AG09319 (cell line): ENCODE results near the gene USP22.

Experiments
- DNase-seq: peaks from one replicate; pipeline ENCODE4 v3.0.0-alpha.2; 2010; ENCODE audit warnings: low read depth; ENCODE audit errors: extremely low read depth
- CTCF ChIP-seq: IDR thresholded peaks from 2 replicates; pipeline ENCODE4 v1.5.1; 2011; ENCODE audit warnings: low read depth, mild to moderate bottlenecking, inconsistent platforms, low read length, moderate library complexity

The USP22 gene

GRCh38 chr17:21005367-21005766 is 37.4 kb downstream of the USP22 start:
- no peak for TF ChIP-seq CTCF
- no peak for DNase-seq

GRCh38 chr17:21004016-21004930 is 38.5 kb downstream of the USP22 start:
- no peak for DNase-seq
- TF ChIP-seq CTCF: no peak

GRCh38 chr17:21003007-21003621 is 39.7 kb downstream of the USP22 start:
- DNase-seq: no peak
- TF ChIP-seq CTCF: no peak

- no peak for DNase-seq
- no peak for TF ChIP-seq CTCF
Observed at GRCh38 chr17:21002309-21003006, 40.4 kb downstream of the USP22 start.

GRCh38 chr17:21001813-21002221 is 41.0 kb downstream of the USP22 start:
- TF ChIP-seq CTCF: no peak
- DNase-seq: no peak

GRCh38 chr17:21001111-21001812 is 41.5 kb downstream of the USP22 start:
- TF ChIP-seq CTCF: no peak
- no peak for DNase-seq
